Smooth muscle cell (in vitro differentiated cells): Measurements from ENCODE around the gene FBXW4. TPM values are rescaled to one million over a fixed set of nuclear protein-coding genes. Genes with fewer than 3 reads are reported as not detected.
A peak's percentile ranks its signal among the peaks of the same experiment; 100 is the strongest.
"Not testable (repeated sequence)": the region's sequence is repeated elsewhere in the genome, so short reads cannot be mapped to it uniquely, and the experiment has no call there.

Experiments used
- DNase-seq: peaks from one replicate; lab custom pipeline; 2025; ENCODE audit not compliant: unreplicated experiment; lab: John Stamatoyannopoulos, UW
- H2AFZ ChIP-seq: fragments of 200-600 bp; sonication (generic); 2 replicates; pipeline ENCODE4 v1.6.0; 2016; ENCODE audit warnings: antibody characterized with exemption, low read depth, mild to moderate bottlenecking
- H3F3A ChIP-seq: fragments of 200-600 bp; sonication (generic); 2 replicates; pipeline ENCODE4 v1.6.0; 2017; ENCODE audit warnings: antibody characterized with exemption, low read depth
- H3K27ac ChIP-seq: fragments of 200-600 bp; sonication (generic); 2 replicates; pipeline ENCODE4 v1.5.1; 2016; ENCODE audit warnings: low read depth, mild to moderate bottlenecking
- H3K27me3 ChIP-seq: fragments of 200-600 bp; sonication (generic); 2 replicates; pipeline ENCODE4 v1.6.1; 2016; ENCODE audit warnings: low read depth, mild to moderate bottlenecking
- H3K36me3 ChIP-seq: fragments of 200-600 bp; sonication (generic); 2 replicates; pipeline ENCODE4 v1.5.1; 2016; ENCODE audit warnings: low read depth
- H3K4me1 ChIP-seq: fragments of 200-600 bp; sonication (generic); 2 replicates; pipeline ENCODE4 v1.5.1; 2016; ENCODE audit warnings: low read depth
- H3K4me2 ChIP-seq: fragments of 200-600 bp; sonication (generic); 2 replicates; pipeline ENCODE4 v1.6.0; 2016; ENCODE audit warnings: mild to moderate bottlenecking
- H3K4me3 ChIP-seq: fragments of 200-600 bp; sonication (generic); 2 replicates; pipeline ENCODE4 v1.5.1; 2016; ENCODE audit warnings: mild to moderate bottlenecking
- H3K79me2 ChIP-seq: fragments of 200-600 bp; sonication (generic); 2 replicates; pipeline ENCODE4 v1.6.0; 2016; ENCODE audit warnings: low read depth, mild to moderate bottlenecking
- H3K9ac ChIP-seq: fragments of 200-600 bp; sonication (generic); 2 replicates; pipeline ENCODE4 v1.6.0; 2016; ENCODE audit warnings: low read depth
- H3K9me3 ChIP-seq: fragments of 200-600 bp; sonication (generic); replicated peaks from 2 replicates; pipeline ENCODE4 v1.5.1; 2016; ENCODE audit warnings: low read depth
- H4K20me1 ChIP-seq: fragments of 200-600 bp; sonication (generic); 2 replicates; pipeline ENCODE4 v1.6.0; 2016; ENCODE audit warnings: low read depth
- WGBS: methylation state at CpG from one replicate; pipeline ENCODE4 v1.1.7; 2016; ENCODE audit warnings: low lambda C conversion rate; 5-methylcytosine and 5-hydroxymethylcytosine counted together
- polyA plus RNA-seq: library from polyadenylated mRNA; unstranded; fragments of >200 nt; fragmentation: Nextera tagmentation; extraction: Ambion mirVana; gene quantifications from 2 replicates; pipeline ENCODE4 v1.2.1, GENCODE V29; 2016
- total RNA-seq: library from RNA; depleted of rRNA; stranded (reverse); fragments of >200 nt; gene quantifications from 2 replicates; pipeline ENCODE4 v1.2.3, GENCODE V29; 2014
- TF ChIP-seq, protein P1 (sequence below): fragments of 200-600 bp; sonication (generic); IDR thresholded peaks from 2 replicates; pipeline ENCODE4 v1.5.1; 2017; ENCODE audit warnings: borderline replicate concordance, mild to moderate bottlenecking, antibody characterized with exemption; ENCODE audit not compliant: insufficient read depth, poor library complexity, severe bottlenecking

Gene FBXW4
- total and polyA plus RNA-seq, 2 experiments from 2014 or later = 7.2 to 12.1 TPM

GRCh38 chr10:101597091-101597900, 97.7 kb downstream of the FBXW4 start:
- no peak overlapping the region for H3K4me2 ChIP-seq
- WGBS = 77% methylated on average over 14 of the region's 14 CpGs
- TF ChIP-seq, protein P1, sequence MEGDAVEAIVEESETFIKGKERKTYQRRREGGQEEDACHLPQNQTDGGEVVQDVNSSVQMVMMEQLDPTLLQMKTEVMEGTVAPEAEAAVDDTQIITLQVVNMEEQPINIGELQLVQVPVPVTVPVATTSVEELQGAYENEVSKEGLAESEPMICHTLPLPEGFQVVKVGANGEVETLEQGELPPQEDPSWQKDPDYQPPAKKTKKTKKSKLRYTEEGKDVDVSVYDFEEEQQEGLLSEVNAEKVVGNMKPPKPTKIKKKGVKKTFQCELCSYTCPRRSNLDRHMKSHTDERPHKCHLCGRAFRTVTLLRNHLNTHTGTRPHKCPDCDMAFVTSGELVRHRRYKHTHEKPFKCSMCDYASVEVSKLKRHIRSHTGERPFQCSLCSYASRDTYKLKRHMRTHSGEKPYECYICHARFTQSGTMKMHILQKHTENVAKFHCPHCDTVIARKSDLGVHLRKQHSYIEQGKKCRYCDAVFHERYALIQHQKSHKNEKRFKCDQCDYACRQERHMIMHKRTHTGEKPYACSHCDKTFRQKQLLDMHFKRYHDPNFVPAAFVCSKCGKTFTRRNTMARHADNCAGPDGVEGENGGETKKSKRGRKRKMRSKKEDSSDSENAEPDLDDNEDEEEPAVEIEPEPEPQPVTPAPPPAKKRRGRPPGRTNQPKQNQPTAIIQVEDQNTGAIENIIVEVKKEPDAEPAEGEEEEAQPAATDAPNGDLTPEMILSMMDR = no peak
- H3K4me3 ChIP-seq = no peak overlapping the region
- H3F3A ChIP-seq = no peaks in the 10 kb centered on the region
- no peak overlapping the region for H3K9ac ChIP-seq
- no peak overlapping the region for H2AFZ ChIP-seq
- no peaks in the 10 kb centered on the region for H3K4me1 ChIP-seq
- no peak for DNase-seq
- no peaks in the 10 kb centered on the region for H3K36me3 ChIP-seq
- H3K9me3 ChIP-seq = no peaks in the 10 kb centered on the region
- H4K20me1 ChIP-seq = no peaks in the 10 kb centered on the region
- no peaks in the 10 kb centered on the region for H3K79me2 ChIP-seq
- no peak overlapping the region for H3K27ac ChIP-seq
- no peaks in the 10 kb centered on the region for H3K27me3 ChIP-seq

GRCh38 chr10:101595591-101596433, 99.2 kb downstream of the FBXW4 start:
- Histone ChIP-seq H3K4me2 (no peak overlapping the region), H3K4me1 (no peaks in the 10 kb centered on the region), H3K79me2 (no peaks in the 10 kb centered on the region), H2AFZ (no peak overlapping the region), H3K4me3 (no peak overlapping the region), H4K20me1 (no peaks in the 10 kb centered on the region), H3K27ac (no peak overlapping the region), H3K27me3 (no peaks in the 10 kb centered on the region), H3K9ac (no peak overlapping the region), H3K9me3 (no peaks in the 10 kb centered on the region), H3K36me3 (no peaks in the 10 kb centered on the region), H3F3A (no peaks in the 10 kb centered on the region)
- no peak for DNase-seq
- WGBS = 72% methylated on average over 13 of the region's 13 CpGs
- TF ChIP-seq, protein P1 = no peak

GRCh38 chr10:101593331-101593730, 101.6 kb downstream of the FBXW4 start:
- H3K27ac ChIP-seq, DNase-seq, H3K4me1 ChIP-seq, H3K79me2 ChIP-seq, H3K9ac ChIP-seq, H3K4me2 ChIP-seq, H3F3A ChIP-seq, H4K20me1 ChIP-seq, H3K9me3 ChIP-seq, H2AFZ ChIP-seq, H3K27me3 ChIP-seq, H3K4me3 ChIP-seq, H3K36me3 ChIP-seq: not testable (repeated sequence)
- WGBS = 71% methylated on average over 2 of the region's 2 CpGs

DNA sequence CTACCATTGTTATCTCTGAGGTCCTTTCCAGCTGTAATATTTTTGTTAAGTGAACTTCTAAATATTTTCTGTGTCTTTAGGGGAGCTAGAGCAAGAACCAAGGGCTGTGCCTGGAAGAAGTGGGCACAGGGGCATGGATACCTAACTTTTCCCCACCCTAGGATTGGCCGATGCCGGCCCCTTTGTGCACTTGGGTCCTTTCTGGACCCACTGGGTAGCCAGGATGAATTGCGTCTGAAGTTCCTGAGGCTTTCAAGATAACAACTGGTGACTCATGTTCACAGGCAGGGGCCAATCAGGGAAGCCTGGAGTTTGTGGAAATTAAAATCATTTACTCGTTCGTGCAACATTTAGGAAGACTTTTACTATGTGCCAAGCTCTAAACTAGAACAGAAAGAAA, 106.1 kb downstream of the FBXW4 start:
- Histone ChIP-seq H4K20me1 (no peaks in the 10 kb centered on the region), H3F3A (no peaks in the 10 kb centered on the region), H3K9ac (peak overlapping the region; percentile 75), H3K4me3 (peak overlapping the region; percentile 91), H3K27ac (peak overlapping the region; percentile 62), H3K27me3 (no peaks in the 10 kb centered on the region), H3K36me3 (no peaks in the 10 kb centered on the region), H2AFZ (peak overlapping the region; percentile 92), H3K9me3 (no peaks in the 10 kb centered on the region), H3K4me2 (peak overlapping the region; percentile 97), H3K79me2 (peaks cover 4% of the 10 kb centered on the region), H3K4me1 (peaks cover 12% of the 10 kb centered on the region)
- 26% methylated on average over 5 of the region's 5 CpGs for WGBS
- TF ChIP-seq, protein P1 = no peak
- no peak for DNase-seq
